Panc1 (cell line): ENCODE measurements around the gene RTF1. TPM values are rescaled to one million over a fixed set of nuclear protein-coding genes. Genes with fewer than 3 reads are reported as not detected.

ENCODE experiments used
- ATAC-seq: fragments of 200-7000 bp; cut with Tn5 transposase; 2 replicates; pipeline ENCODE4 v1.9.1; 2020; ENCODE audit warnings: mild to moderate bottlenecking, moderate library complexity
- BruUV-seq: library from RNA; stranded (reverse); fragments of 400-500 nt; replicated peaks from 2 replicates; lab custom pipeline; 2021; lab: Mats Ljungman, UMichigan
- CTCF ChIA-PET: fragments of 300-600 bp; sonication (Branson Sonifier 250); formaldehyde crosslinking; loops from one replicate; lab custom pipeline; 2022; ENCODE audit warnings: antibody characterized with exemption; lab: Charles Lee
- POLR2A ChIA-PET: fragments of 300-600 bp; sonication (Branson Sonifier 250); formaldehyde crosslinking; loops from one replicate; lab custom pipeline; 2022; ENCODE audit warnings: antibody characterized with exemption; lab: Charles Lee
- DNase-seq: peaks from one replicate; pipeline ENCODE4 v3.0.0-alpha.2; 2010; ENCODE audit warnings: low read depth, low spot score
- H3K27ac ChIP-seq: 2 replicates; pipeline ENCODE4 v1.5.1; 2011; ENCODE audit warnings: mild to moderate bottlenecking, low read length, inconsistent platforms
- H3K27me3 ChIP-seq: fragments of 200-500 bp; sonication (Bioruptor generic); 2 replicates; pipeline ENCODE4 v1.6.0; 2014; ENCODE audit warnings: low read length, inconsistent platforms; ENCODE audit not compliant: control insufficient read depth, insufficient read depth
- H3K36me3 ChIP-seq: fragments of 200-500 bp; sonication (Bioruptor generic); 2 replicates; pipeline ENCODE4 v1.5.1; 2014; ENCODE audit warnings: inconsistent platforms, mild to moderate bottlenecking, low read length, moderate library complexity; ENCODE audit not compliant: control insufficient read depth, insufficient read depth
- H3K4me1 ChIP-seq: 2 replicates; pipeline ENCODE4 v1.5.1; 2011; ENCODE audit warnings: inconsistent platforms, mild to moderate bottlenecking, low read length, moderate library complexity; ENCODE audit not compliant: control insufficient read depth, insufficient read depth
- H3K4me3 ChIP-seq, 2 experiments: 2 replicates each; pipeline ENCODE4 v1.5.1; 2011 to 2012; ENCODE audit warnings: low read depth in 2 of 2, low read length in 2 of 2, mild to moderate bottlenecking in 2 of 2, inconsistent platforms in 1 of 2, moderate library complexity in 1 of 2
- H3K9me3 ChIP-seq: fragments of 200-500 bp; sonication (Bioruptor generic); 2 replicates; pipeline ENCODE4 v1.5.1; 2014; ENCODE audit warnings: low read depth, mild to moderate bottlenecking, inconsistent platforms, low read length, moderate library complexity; ENCODE audit not compliant: control insufficient read depth, insufficient read depth
- POLR2AphosphoS5 ChIP-seq: IDR thresholded peaks from 2 replicates; pipeline ENCODE4 v1.6.1; 2012; ENCODE audit warnings: mild to moderate bottlenecking, low read depth, low read length, moderate library complexity
- REST ChIP-seq, 2 experiments: IDR thresholded peaks; 2 replicates each; pipeline ENCODE4 v1.6.1; 2011 to 2012; ENCODE audit warnings: low read depth in 2 of 2, control low read depth in 1 of 2, low read length in 1 of 2, mild to moderate bottlenecking in 1 of 2, moderate library complexity in 1 of 2; ENCODE audit not compliant: insufficient read depth in 1 of 2
- SIN3A ChIP-seq: IDR thresholded peaks from 2 replicates; pipeline ENCODE4 v1.6.1; 2012; ENCODE audit warnings: low read depth, mild to moderate bottlenecking, low read length, moderate library complexity, borderline replicate concordance; ENCODE audit not compliant: insufficient read depth
- TCF7L2 ChIP-seq: IDR thresholded peaks from 2 replicates; pipeline ENCODE4 v1.6.1; 2011; ENCODE audit warnings: mild to moderate bottlenecking, low read depth, low read length, inconsistent platforms
- in situ Hi-C: cut with HindIII; loops from 2 replicates; pipeline ENCODE4 v1.10.0; 2016; ENCODE audit warnings: low sequenced_read_pairs, low pct_unique_long_range_greater_than_20kb
- intact Hi-C: fragments of 100-400 bp; cut with micrococcal nuclease; formaldehyde crosslinking; loops from one replicate; pipeline ENCODE4 v1.10.0; 2022; ENCODE audit not compliant: unreplicated experiment
- total RNA-seq: library from RNA; stranded (reverse); gene quantifications from one replicate; pipeline ENCODE4 v1.2.1, GENCODE V29; 2021; ENCODE audit not compliant: unreplicated experiment
- TF ChIP-seq, protein P1 (sequence below): fragments of 450-650 bp; IDR thresholded peaks from 2 replicates; pipeline ENCODE4 v1.5.1; 2017; ENCODE audit warnings: mild to moderate bottlenecking

RTF1 gene
- total RNA-seq, 1 experiment from 2014 or later = 43.5 TPM

GRCh38 chr15:41474941-41475340, 58.0 kb downstream of the RTF1 start:
- intact Hi-C loops (no loop called here), in situ Hi-C loops (no loop called here)
- CTCF ChIA-PET = no interaction called here
- no peak for DNase-seq
- Histone ChIP-seq H3K4me1 (no peaks in the 10 kb centered on the region), H3K27me3 (no peaks in the 10 kb centered on the region), H3K36me3 (peaks cover 30% of the 10 kb centered on the region), H3K27ac (no peak overlapping the region), H3K4me3 (no peak overlapping the region), H3K9me3 (no peaks in the 10 kb centered on the region)
- BruUV-seq = no TSS peak
- TF ChIP-seq SIN3A (no peak), TCF7L2 (no peak), REST (IDR thresholded peaks at IDR 0.05; ENCODE audit: insufficient read depth in 1 of 2, low read depth in 2 of 2, low read length in 1 of 2) (no peak), POLR2AphosphoS5 (no peak)
- TF ChIP-seq, protein P1, sequence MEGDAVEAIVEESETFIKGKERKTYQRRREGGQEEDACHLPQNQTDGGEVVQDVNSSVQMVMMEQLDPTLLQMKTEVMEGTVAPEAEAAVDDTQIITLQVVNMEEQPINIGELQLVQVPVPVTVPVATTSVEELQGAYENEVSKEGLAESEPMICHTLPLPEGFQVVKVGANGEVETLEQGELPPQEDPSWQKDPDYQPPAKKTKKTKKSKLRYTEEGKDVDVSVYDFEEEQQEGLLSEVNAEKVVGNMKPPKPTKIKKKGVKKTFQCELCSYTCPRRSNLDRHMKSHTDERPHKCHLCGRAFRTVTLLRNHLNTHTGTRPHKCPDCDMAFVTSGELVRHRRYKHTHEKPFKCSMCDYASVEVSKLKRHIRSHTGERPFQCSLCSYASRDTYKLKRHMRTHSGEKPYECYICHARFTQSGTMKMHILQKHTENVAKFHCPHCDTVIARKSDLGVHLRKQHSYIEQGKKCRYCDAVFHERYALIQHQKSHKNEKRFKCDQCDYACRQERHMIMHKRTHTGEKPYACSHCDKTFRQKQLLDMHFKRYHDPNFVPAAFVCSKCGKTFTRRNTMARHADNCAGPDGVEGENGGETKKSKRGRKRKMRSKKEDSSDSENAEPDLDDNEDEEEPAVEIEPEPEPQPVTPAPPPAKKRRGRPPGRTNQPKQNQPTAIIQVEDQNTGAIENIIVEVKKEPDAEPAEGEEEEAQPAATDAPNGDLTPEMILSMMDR = no peak
- POLR2A ChIA-PET = no interaction called here
- ATAC-seq = no peak; the same call in 1 of the 2 replicates

DNA sequence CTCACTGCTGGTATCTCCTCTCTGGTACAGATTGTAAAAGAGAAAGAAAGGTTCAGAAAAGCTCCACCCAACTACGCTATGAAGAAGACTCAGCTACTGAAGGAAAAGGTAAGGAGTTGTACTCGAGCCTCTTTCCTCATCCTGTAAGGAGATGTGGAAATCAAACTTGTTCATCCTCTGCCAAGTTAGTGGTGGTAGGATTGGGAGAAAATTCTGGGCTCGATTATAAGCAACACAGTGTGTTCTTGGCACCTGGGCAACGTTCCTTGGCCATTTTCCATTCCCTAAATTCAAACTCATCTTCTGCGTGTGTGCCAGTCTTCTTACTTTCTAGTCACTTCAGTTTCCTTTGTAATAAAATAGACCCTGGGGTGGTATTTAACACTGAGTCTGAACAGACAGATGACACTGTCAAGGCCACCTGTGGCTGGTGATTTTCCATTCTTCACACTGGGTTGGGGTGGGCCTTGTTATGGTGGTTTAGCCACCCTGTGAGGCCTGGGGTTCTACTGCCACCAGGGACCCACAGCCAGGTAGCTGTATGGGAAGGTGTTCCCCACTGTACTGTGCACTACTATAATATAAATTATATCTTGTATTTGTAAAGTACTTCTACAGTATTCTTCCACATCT, 59.6 kb downstream of the RTF1 start:
- no peak for DNase-seq
- H3K4me3 ChIP-seq = no peak overlapping the region
- ChIA-PET CTCF (no interaction called here), POLR2A (no interaction called here)
- no peak for TF ChIP-seq POLR2AphosphoS5
- TF ChIP-seq TCF7L2 = no peak
- TF ChIP-seq, protein P1 = no peak
- TF ChIP-seq SIN3A = no peak
- no peak for TF ChIP-seq REST (IDR thresholded peaks at IDR 0.05; ENCODE audit: insufficient read depth in 1 of 2, low read depth in 2 of 2, low read length in 1 of 2)
- no peaks in the 10 kb centered on the region for H3K9me3 ChIP-seq
- in situ Hi-C loops (no loop called here), intact Hi-C loops (no loop called here)
- H3K36me3 ChIP-seq = peaks cover 21% of the 10 kb centered on the region
- H3K27me3 ChIP-seq = no peaks in the 10 kb centered on the region
- no peak overlapping the region; the same call in 1 of the 2 replicates for H3K27ac ChIP-seq
- no peak for ATAC-seq
- no peaks in the 10 kb centered on the region for H3K4me1 ChIP-seq
- no TSS peak for BruUV-seq
